Measurements from ENCODE around the gene AADAC. TPM values are rescaled to one million over a fixed set of nuclear protein-coding genes. Genes with fewer than 3 reads are reported as not detected.
"Not testable (repeated sequence)": the region's sequence is repeated elsewhere in the genome, so short reads cannot be mapped to it uniquely, and the experiment has no call there.

AADAC gene
- total RNA-seq, 2 experiments from 2014 or later = not detected

DNA sequence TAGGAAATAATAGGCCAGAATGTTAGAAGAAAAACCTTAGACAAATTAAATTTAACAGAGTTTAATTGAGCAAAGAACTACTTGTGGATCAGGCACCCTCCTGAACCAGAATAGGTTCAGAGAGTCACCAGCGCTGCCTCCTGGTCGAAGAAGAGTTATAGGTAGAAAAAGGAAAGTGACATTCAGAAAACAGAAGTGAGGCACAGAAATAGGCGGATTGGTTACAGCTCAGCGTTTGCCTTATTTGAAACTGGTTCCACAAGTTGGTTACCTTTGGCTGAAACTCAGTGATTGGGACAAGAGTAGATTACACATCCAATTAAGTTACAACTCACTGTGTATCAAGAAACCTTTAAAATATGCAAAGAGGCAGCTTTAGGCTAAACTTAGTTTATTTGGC lies 4.4 kb downstream of the AADAC start:
- no peak for DNase-seq
- H3K27me3 Mint-ChIP-seq = peaks cover 8% of the 10 kb centered on the region
- no peaks in the 10 kb centered on the region for H3K4me1 Mint-ChIP-seq
- no peaks in the 10 kb centered on the region for H3K9me3 Mint-ChIP-seq
- H3K4me3 Mint-ChIP-seq = no peak overlapping the region
- no peaks in the 10 kb centered on the region for H3K36me3 Mint-ChIP-seq
- H3K27ac Mint-ChIP-seq = no peak overlapping the region

- Mint-ChIP-seq H3K36me3 (no peaks in the 10 kb centered on the region), H3K27ac (no peak overlapping the region), H3K27me3 (peaks cover 8% of the 10 kb centered on the region), H3K4me3 (no peak overlapping the region), H3K9me3 (no peaks in the 10 kb centered on the region), H3K4me1 (no peaks in the 10 kb centered on the region)
- no peak for DNase-seq
These were observed 6.0 kb downstream of the AADAC start for GRCh38 chr3:151819910-151820309.

GRCh38 chr3:151827816-151828215 lies 13.9 kb downstream of the AADAC start:
- no peak for DNase-seq
- H3K4me1 Mint-ChIP-seq = no peaks in the 10 kb centered on the region
- H3K27me3 Mint-ChIP-seq = peaks cover 14% of the 10 kb centered on the region
- peaks cover 3% of the 10 kb centered on the region for H3K36me3 Mint-ChIP-seq
- H3K9me3 Mint-ChIP-seq = peaks cover 3% of the 10 kb centered on the region
- no peak overlapping the region for H3K27ac Mint-ChIP-seq
- H3K4me3 Mint-ChIP-seq = no peak overlapping the region

- Mint-ChIP-seq H3K4me3 (no peak overlapping the region), H3K36me3 (no peaks in the 10 kb centered on the region), H3K4me1 (peaks cover 3% of the 10 kb centered on the region), H3K27ac (no peak overlapping the region), H3K27me3 (peaks cover 10% of the 10 kb centered on the region), H3K9me3 (no peaks in the 10 kb centered on the region)
- DNase-seq = no peak
These were observed 22.0 kb downstream of the AADAC start for GRCh38 chr3:151835751-151836525.

GRCh38 chr3:151837057-151837456 lies 23.1 kb downstream of the AADAC start:
- H3K27me3 Mint-ChIP-seq = peaks cover 10% of the 10 kb centered on the region
- H3K27ac Mint-ChIP-seq = no peak overlapping the region
- H3K4me1 Mint-ChIP-seq = peaks cover 3% of the 10 kb centered on the region
- no peak for DNase-seq
- H3K36me3 Mint-ChIP-seq = no peaks in the 10 kb centered on the region
- no peaks in the 10 kb centered on the region for H3K9me3 Mint-ChIP-seq
- no peak overlapping the region for H3K4me3 Mint-ChIP-seq

GRCh38 chr3:151838574-151839312 lies 24.8 kb downstream of the AADAC start:
- peak; percentile 9 for DNase-seq
- Mint-ChIP-seq H3K4me3 (no peak overlapping the region), H3K9me3 (no peaks in the 10 kb centered on the region), H3K36me3 (no peaks in the 10 kb centered on the region), H3K4me1 (peaks cover 3% of the 10 kb centered on the region), H3K27ac (no peak overlapping the region), H3K27me3 (peaks cover 6% of the 10 kb centered on the region)

DNA sequence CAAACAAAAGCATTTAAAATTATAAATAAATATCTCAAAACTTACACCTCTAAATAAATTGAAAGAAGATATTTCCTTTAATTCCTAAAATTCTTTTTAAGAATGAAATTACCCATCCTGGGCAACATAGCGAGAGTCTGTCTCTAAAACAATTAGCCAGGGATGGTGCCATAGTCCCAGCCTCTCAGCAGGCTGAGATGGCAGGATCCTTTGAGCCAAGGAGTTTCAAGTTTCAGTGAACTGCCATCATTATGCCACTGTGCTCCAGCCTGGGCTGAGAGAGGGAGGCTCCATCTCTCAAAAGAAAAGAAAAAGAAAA lies 25.4 kb downstream of the AADAC start:
- H3K4me3 Mint-ChIP-seq = no peak overlapping the region
- H3K9me3 Mint-ChIP-seq = no peaks in the 10 kb centered on the region
- peaks cover 3% of the 10 kb centered on the region for H3K4me1 Mint-ChIP-seq
- no peak overlapping the region for H3K27ac Mint-ChIP-seq
- H3K36me3 Mint-ChIP-seq = no peaks in the 10 kb centered on the region
- peaks cover 6% of the 10 kb centered on the region for H3K27me3 Mint-ChIP-seq
- DNase-seq = no peak

DNA sequence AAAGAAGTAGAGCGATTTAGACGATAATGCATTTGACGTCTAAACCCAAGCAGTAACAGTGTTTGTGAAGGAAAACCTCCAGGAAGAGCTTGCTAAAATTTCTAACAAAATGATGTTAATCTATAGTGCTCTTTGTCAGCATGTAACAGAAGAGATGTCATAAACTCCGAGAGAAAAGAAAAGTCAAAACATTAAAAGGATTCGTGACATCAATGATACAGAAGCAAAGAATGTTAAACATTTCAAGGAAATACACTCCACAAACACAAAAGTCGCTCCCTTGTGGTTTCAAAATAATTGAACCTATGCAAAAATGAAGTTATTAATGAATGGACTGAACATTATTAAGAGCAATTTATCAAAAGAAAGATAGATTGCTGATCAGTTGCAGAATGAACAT lies 27.9 kb downstream of the AADAC start:
- Mint-ChIP-seq H3K27ac (no peak overlapping the region), H3K9me3 (no peaks in the 10 kb centered on the region), H3K27me3 (peaks cover 4% of the 10 kb centered on the region), H3K36me3 (no peaks in the 10 kb centered on the region), H3K4me3 (no peak overlapping the region), H3K4me1 (peaks cover 3% of the 10 kb centered on the region)
- DNase-seq = no peak

- no peak for DNase-seq
- H3K27me3 Mint-ChIP-seq = no peaks in the 10 kb centered on the region
These were observed 29.4 kb downstream of the AADAC start for GRCh38 chr3:151843275-151843674.

GRCh38 chr3:151845306-151845905 lies 31.5 kb downstream of the AADAC start:
- Mint-ChIP-seq H3K36me3 (no peaks in the 10 kb centered on the region), H3K4me1 (no peaks in the 10 kb centered on the region), H3K27ac (no peak overlapping the region), H3K27me3 (no peaks in the 10 kb centered on the region), H3K9me3 (peaks cover 2% of the 10 kb centered on the region), H3K4me3 (no peak overlapping the region)
- DNase-seq = no peak

More at GRCh38 chr3:151843275-151843674, 29.4 kb downstream of the AADAC start:
- Mint-ChIP-seq H3K27ac (no peak overlapping the region), H3K4me3 (no peak overlapping the region), H3K36me3 (no peaks in the 10 kb centered on the region), H3K4me1 (no peaks in the 10 kb centered on the region), H3K9me3 (no peaks in the 10 kb centered on the region)

DNA sequence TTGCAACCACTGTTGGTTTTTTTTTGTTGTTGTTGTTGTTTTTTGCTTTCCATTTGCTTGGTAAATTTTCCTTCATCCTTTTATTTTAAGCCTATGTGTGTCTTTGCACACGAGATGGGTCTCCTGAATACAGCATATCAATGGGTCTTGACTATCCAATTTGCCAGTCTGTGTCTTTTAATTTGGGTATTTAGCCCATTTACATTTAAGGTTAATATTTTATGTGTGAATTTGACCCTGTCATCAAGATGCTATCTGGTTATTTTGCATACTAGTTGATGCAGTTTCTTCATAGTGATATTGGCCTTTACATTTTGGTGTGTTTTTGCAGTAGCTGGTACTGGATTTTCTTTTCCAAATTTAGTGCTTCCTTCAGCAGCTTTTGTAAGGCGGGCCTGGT lies 36.1 kb downstream of the AADAC start:
- not testable (repeated sequence) for H3K27ac Mint-ChIP-seq, H3K4me3 Mint-ChIP-seq, DNase-seq, H3K9me3 Mint-ChIP-seq, H3K4me1 Mint-ChIP-seq, H3K27me3 Mint-ChIP-seq, H3K36me3 Mint-ChIP-seq

GRCh38 chr3:151852074-151852811 lies 38.3 kb downstream of the AADAC start:
- Mint-ChIP-seq H3K9me3 (peaks cover 8% of the 10 kb centered on the region), H3K36me3 (peaks cover 1% of the 10 kb centered on the region), H3K4me1 (no peaks in the 10 kb centered on the region), H3K27me3 (no peaks in the 10 kb centered on the region), H3K4me3 (no peak overlapping the region), H3K27ac (no peak overlapping the region)
- no peak for DNase-seq

DNA sequence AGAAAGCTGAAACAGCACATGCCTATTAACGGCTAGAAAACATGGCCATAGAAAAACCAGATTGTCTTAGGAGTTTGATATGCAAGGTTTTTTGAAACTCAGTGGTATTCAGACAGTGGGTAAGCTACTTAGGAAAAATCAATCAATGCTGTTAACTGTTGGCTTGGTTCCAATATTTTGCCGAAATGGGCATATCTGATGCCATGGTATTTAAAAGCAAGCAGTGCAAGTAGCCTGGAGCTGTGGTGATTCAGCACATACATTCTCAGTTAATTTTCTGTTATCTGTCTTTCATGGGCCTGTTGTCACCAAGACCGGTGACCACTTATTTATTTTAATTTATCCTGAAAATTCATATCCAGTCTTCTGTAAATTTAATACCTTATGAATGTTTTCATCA lies 42.2 kb downstream of the AADAC start:
- DNase-seq = no peak
- no peaks in the 10 kb centered on the region for H3K4me1 Mint-ChIP-seq
- H3K27ac Mint-ChIP-seq = no peak overlapping the region
- peaks cover 1% of the 10 kb centered on the region for H3K36me3 Mint-ChIP-seq
- no peaks in the 10 kb centered on the region for H3K27me3 Mint-ChIP-seq
- no peak overlapping the region for H3K4me3 Mint-ChIP-seq
- no peaks in the 10 kb centered on the region for H3K9me3 Mint-ChIP-seq

DNA sequence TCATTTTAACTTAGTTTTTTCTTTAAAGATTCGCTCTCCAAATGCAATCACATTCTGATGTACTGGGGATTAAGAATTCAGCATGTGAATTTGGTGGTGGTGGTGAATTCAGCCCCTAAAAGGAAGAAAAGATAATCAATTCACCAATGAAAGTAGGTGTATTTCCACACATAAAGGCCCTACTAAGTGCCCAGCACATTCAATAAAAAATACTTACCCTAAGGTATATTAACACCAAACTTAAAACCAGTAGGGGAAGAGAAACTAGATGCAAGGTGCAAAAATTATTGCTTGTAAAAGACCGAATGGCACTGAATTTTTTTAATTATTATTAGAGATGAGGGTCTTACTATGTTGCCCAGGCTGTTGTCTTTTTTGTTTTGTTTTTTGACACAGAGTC lies 42.7 kb downstream of the AADAC start:
- Mint-ChIP-seq H3K36me3 (no peaks in the 10 kb centered on the region), H3K4me1 (no peaks in the 10 kb centered on the region), H3K9me3 (no peaks in the 10 kb centered on the region), H3K4me3 (no peak overlapping the region), H3K27ac (no peak overlapping the region), H3K27me3 (no peaks in the 10 kb centered on the region)
- DNase-seq = no peak

- Mint-ChIP-seq H3K27ac (no peak overlapping the region), H3K9me3 (no peaks in the 10 kb centered on the region), H3K4me1 (no peaks in the 10 kb centered on the region), H3K36me3 (no peaks in the 10 kb centered on the region), H3K4me3 (no peak overlapping the region), H3K27me3 (no peaks in the 10 kb centered on the region)
- no peak for DNase-seq
These were observed 45.3 kb downstream of the AADAC start for GRCh38 chr3:151859233-151859673.
